Measurements from ENCODE around the gene WNT11. TPM values are rescaled to one million over a fixed set of nuclear protein-coding genes. Genes with fewer than 3 reads are reported as not detected.
A peak's percentile ranks its signal among the peaks of the same experiment; 100 is the strongest.

WNT11 gene
- total RNA-seq, 1 donor, result 0.36 TPM

- no peak for TF ChIP-seq CTCF (IDR thresholded peaks at IDR 0.05; ENCODE audit: extremely low read depth, low read depth, low read length)
- DNase-seq (ENCODE audit: insufficient read length, low spot score, missing footprints), result no peak
- Histone ChIP-seq H3K79me2 (ENCODE audit: insufficient read depth, low read length) (no peaks in the 10 kb centered on the region), H3K9me3 (ENCODE audit: low read depth, low read length) (no peaks in the 10 kb centered on the region), H3K4me1 (ENCODE audit: insufficient read depth, low read length) (no peaks in the 10 kb centered on the region), H3K4me3 (ENCODE audit: insufficient read depth, low read length) (no peak overlapping the region), H3K36me3 (ENCODE audit: insufficient read depth, low read length) (no peaks in the 10 kb centered on the region), H3K4me2 (ENCODE audit: insufficient read depth, low read length) (no peak overlapping the region), H2AFZ (ENCODE audit: low read length) (no peak overlapping the region), H3K27me3 (ENCODE audit: insufficient read depth, low read length) (peaks cover 5% of the 10 kb centered on the region), H3K27ac (ENCODE audit: low read depth, low read length) (no peak overlapping the region), H4K20me1 (ENCODE audit: insufficient read depth, low read length) (no peaks in the 10 kb centered on the region)
Observed at GRCh38 chr11:76226626-76227025, 20.3 kb upstream of the WNT11 start.

GRCh38 chr11:76225122-76225611 is 18.9 kb upstream of the WNT11 start:
- Histone ChIP-seq H3K27ac (ENCODE audit: low read depth, low read length) (no peak overlapping the region), H2AFZ (ENCODE audit: low read length) (peak overlapping the region; percentile 56), H3K79me2 (ENCODE audit: insufficient read depth, low read length) (no peaks in the 10 kb centered on the region), H3K36me3 (ENCODE audit: insufficient read depth, low read length) (no peaks in the 10 kb centered on the region), H3K4me2 (ENCODE audit: insufficient read depth, low read length) (no peak overlapping the region), H3K4me1 (ENCODE audit: insufficient read depth, low read length) (no peaks in the 10 kb centered on the region), H4K20me1 (ENCODE audit: insufficient read depth, low read length) (no peaks in the 10 kb centered on the region), H3K4me3 (ENCODE audit: insufficient read depth, low read length) (no peak overlapping the region), H3K9me3 (ENCODE audit: low read depth, low read length) (no peaks in the 10 kb centered on the region), H3K27me3 (ENCODE audit: insufficient read depth, low read length) (no peaks in the 10 kb centered on the region)
- peak; percentile 79 for DNase-seq (ENCODE audit: insufficient read length, low spot score, missing footprints)
- no peak for TF ChIP-seq CTCF (IDR thresholded peaks at IDR 0.05; ENCODE audit: extremely low read depth, low read depth, low read length)

GRCh38 chr11:76224461-76225121 is 18.3 kb upstream of the WNT11 start:
- TF ChIP-seq CTCF (IDR thresholded peaks at IDR 0.05; ENCODE audit: extremely low read depth, low read depth, low read length), result no peak
- H3K4me3 ChIP-seq (ENCODE audit: insufficient read depth, low read length), result no peak overlapping the region
- H3K9me3 ChIP-seq (ENCODE audit: low read depth, low read length), result no peaks in the 10 kb centered on the region
- DNase-seq (ENCODE audit: insufficient read length, low spot score, missing footprints), result no peak
- no peaks in the 10 kb centered on the region for H3K4me1 ChIP-seq (ENCODE audit: insufficient read depth, low read length)
- H3K36me3 ChIP-seq (ENCODE audit: insufficient read depth, low read length), result no peaks in the 10 kb centered on the region
- H3K79me2 ChIP-seq (ENCODE audit: insufficient read depth, low read length), result no peaks in the 10 kb centered on the region
- H2AFZ ChIP-seq (ENCODE audit: low read length), result no peak overlapping the region
- H4K20me1 ChIP-seq (ENCODE audit: insufficient read depth, low read length), result no peaks in the 10 kb centered on the region
- H3K4me2 ChIP-seq (ENCODE audit: insufficient read depth, low read length), result no peak overlapping the region
- H3K27ac ChIP-seq (ENCODE audit: low read depth, low read length), result no peak overlapping the region
- H3K27me3 ChIP-seq (ENCODE audit: insufficient read depth, low read length), result no peaks in the 10 kb centered on the region

GRCh38 chr11:76221365-76221764 is 15.1 kb upstream of the WNT11 start:
- no peaks in the 10 kb centered on the region for H3K79me2 ChIP-seq (ENCODE audit: insufficient read depth, low read length)
- no peak for TF ChIP-seq CTCF (IDR thresholded peaks at IDR 0.05; ENCODE audit: extremely low read depth, low read depth, low read length)
- H3K27me3 ChIP-seq (ENCODE audit: insufficient read depth, low read length), result no peaks in the 10 kb centered on the region
- peaks cover 1% of the 10 kb centered on the region for H3K4me1 ChIP-seq (ENCODE audit: insufficient read depth, low read length)
- H3K27ac ChIP-seq (ENCODE audit: low read depth, low read length), result no peak overlapping the region
- no peak overlapping the region for H2AFZ ChIP-seq (ENCODE audit: low read length)
- H4K20me1 ChIP-seq (ENCODE audit: insufficient read depth, low read length), result no peaks in the 10 kb centered on the region
- no peak for DNase-seq (ENCODE audit: insufficient read length, low spot score, missing footprints)
- no peak overlapping the region for H3K4me2 ChIP-seq (ENCODE audit: insufficient read depth, low read length)
- no peak overlapping the region for H3K4me3 ChIP-seq (ENCODE audit: insufficient read depth, low read length)
- H3K9me3 ChIP-seq (ENCODE audit: low read depth, low read length), result no peaks in the 10 kb centered on the region
- H3K36me3 ChIP-seq (ENCODE audit: insufficient read depth, low read length), result no peaks in the 10 kb centered on the region

Data from osteoblast (primary cell).